Measurements from ENCODE around the gene CP. TPM values are rescaled to one million over a fixed set of nuclear protein-coding genes. Genes with fewer than 3 reads are reported as not detected.
"Not testable (repeated sequence)": the region's sequence is repeated elsewhere in the genome, so short reads cannot be mapped to it uniquely, and the experiment has no call there.

CP gene
- total RNA-seq, 1 experiment from 2014 or later: 1.5 TPM

- TF ChIP-seq AR (CRISPR knock-in tag; IDR thresholded peaks at IDR 0.05) (0 out of 2 replicates have a peak, but pooled peaks have one; percentile 79), SP1 (CRISPR knock-in tag; conservative IDR thresholded peaks at IDR 0.05) (peak; percentile 55; the same call in 1 of the 2 replicates), ZNF232 (CRISPR knock-in tag; IDR thresholded peaks at IDR 0.05) (no peak)
These were observed 24.0 kb downstream of the CP start (continued) for GRCh38 chr3:149197669-149198068.

GRCh38 chr3:149196805-149197592, 24.6 kb downstream of the CP start:
- peak; percentile 90; the same call in 1 of the 2 replicates for TF ChIP-seq TEAD1 (CRISPR knock-in tag; IDR thresholded peaks at IDR 0.05)
- TF ChIP-seq SP1 (CRISPR knock-in tag; conservative IDR thresholded peaks at IDR 0.05): 0 out of 2 replicates have a peak, but pooled peaks have one; percentile 23
- TF ChIP-seq, protein P1, sequence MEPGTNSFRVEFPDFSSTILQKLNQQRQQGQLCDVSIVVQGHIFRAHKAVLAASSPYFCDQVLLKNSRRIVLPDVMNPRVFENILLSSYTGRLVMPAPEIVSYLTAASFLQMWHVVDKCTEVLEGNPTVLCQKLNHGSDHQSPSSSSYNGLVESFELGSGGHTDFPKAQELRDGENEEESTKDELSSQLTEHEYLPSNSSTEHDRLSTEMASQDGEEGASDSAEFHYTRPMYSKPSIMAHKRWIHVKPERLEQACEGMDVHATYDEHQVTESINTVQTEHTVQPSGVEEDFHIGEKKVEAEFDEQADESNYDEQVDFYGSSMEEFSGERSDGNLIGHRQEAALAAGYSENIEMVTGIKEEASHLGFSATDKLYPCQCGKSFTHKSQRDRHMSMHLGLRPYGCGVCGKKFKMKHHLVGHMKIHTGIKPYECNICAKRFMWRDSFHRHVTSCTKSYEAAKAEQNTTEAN (CRISPR knock-in tag; IDR thresholded peaks at IDR 0.05): 0 out of 2 replicates have a peak, but pooled peaks have one; percentile 30
- TF ChIP-seq, protein P2, sequence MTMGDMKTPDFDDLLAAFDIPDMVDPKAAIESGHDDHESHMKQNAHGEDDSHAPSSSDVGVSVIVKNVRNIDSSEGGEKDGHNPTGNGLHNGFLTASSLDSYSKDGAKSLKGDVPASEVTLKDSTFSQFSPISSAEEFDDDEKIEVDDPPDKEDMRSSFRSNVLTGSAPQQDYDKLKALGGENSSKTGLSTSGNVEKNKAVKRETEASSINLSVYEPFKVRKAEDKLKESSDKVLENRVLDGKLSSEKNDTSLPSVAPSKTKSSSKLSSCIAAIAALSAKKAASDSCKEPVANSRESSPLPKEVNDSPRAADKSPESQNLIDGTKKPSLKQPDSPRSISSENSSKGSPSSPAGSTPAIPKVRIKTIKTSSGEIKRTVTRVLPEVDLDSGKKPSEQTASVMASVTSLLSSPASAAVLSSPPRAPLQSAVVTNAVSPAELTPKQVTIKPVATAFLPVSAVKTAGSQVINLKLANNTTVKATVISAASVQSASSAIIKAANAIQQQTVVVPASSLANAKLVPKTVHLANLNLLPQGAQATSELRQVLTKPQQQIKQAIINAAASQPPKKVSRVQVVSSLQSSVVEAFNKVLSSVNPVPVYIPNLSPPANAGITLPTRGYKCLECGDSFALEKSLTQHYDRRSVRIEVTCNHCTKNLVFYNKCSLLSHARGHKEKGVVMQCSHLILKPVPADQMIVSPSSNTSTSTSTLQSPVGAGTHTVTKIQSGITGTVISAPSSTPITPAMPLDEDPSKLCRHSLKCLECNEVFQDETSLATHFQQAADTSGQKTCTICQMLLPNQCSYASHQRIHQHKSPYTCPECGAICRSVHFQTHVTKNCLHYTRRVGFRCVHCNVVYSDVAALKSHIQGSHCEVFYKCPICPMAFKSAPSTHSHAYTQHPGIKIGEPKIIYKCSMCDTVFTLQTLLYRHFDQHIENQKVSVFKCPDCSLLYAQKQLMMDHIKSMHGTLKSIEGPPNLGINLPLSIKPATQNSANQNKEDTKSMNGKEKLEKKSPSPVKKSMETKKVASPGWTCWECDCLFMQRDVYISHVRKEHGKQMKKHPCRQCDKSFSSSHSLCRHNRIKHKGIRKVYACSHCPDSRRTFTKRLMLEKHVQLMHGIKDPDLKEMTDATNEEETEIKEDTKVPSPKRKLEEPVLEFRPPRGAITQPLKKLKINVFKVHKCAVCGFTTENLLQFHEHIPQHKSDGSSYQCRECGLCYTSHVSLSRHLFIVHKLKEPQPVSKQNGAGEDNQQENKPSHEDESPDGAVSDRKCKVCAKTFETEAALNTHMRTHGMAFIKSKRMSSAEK (CRISPR knock-in tag; IDR thresholded peaks at IDR 0.05; ENCODE audit: borderline replicate concordance): peak; percentile 52; the same call in 1 of the 2 replicates
- peaks cover 75% of the 10 kb centered on the region for H3K4me1 Mint-ChIP-seq
- not testable (repeated sequence) for H3K9me3 Mint-ChIP-seq; H3K27me3 Mint-ChIP-seq (ENCODE audit: low read depth); H3K36me3 Mint-ChIP-seq; ATAC-seq
- H3K27ac Mint-ChIP-seq: peak overlapping the region; percentile 99
- H3K4me3 Mint-ChIP-seq: peak overlapping the region; percentile 59
- ChIA-PET POLR2A (interaction anchor here (0.9 kb wide), 1 partner anchor 67 kb away, joined by 3 read pairs; no protein-coding TSS in a partner anchor), CTCF (interaction anchor here (1.0 kb wide), 1 partner anchor 242 kb away, joined by 4 read pairs; no protein-coding TSS in a partner anchor)
- DNase-seq (ENCODE audit: low spot score): peak; percentile 14

- H3K27ac Mint-ChIP-seq: peak overlapping the region; percentile 66
- DNase-seq (ENCODE audit: low spot score) (no peak), ATAC-seq (no peak)
- ChIA-PET CTCF (no interaction called here), POLR2A (no interaction called here)
- no peak for TF ChIP-seq NFATC4 (CRISPR knock-in tag; IDR thresholded peaks at IDR 0.05)
- TF ChIP-seq ZNF219 (CRISPR knock-in tag; IDR thresholded peaks at IDR 0.05; ENCODE audit: borderline replicate concordance): no peak
- H3K9me3 Mint-ChIP-seq: no peaks in the 10 kb centered on the region
- peaks cover 3% of the 10 kb centered on the region; the same call in 1 of the 2 replicates for H3K36me3 Mint-ChIP-seq
- no peak overlapping the region for H3K4me3 Mint-ChIP-seq
- no peaks in the 10 kb centered on the region for H3K27me3 Mint-ChIP-seq (ENCODE audit: low read depth)
- H3K4me1 Mint-ChIP-seq: peaks cover 75% of the 10 kb centered on the region
These were observed 26.4 kb downstream of the CP start for GRCh38 chr3:149195221-149195620.

- TF ChIP-seq SOX15 (CRISPR knock-in tag; IDR thresholded peaks at IDR 0.05) (no peak), ZNF425 (CRISPR knock-in tag; conservative IDR thresholded peaks at IDR 0.05) (no peak), NFE2L1 (CRISPR knock-in tag; IDR thresholded peaks at IDR 0.05) (no peak), JUN (CRISPR knock-in tag; IDR thresholded peaks at IDR 0.05) (no peak), FOXK1 (CRISPR knock-in tag; IDR thresholded peaks at IDR 0.05) (no peak), ESRRA (CRISPR knock-in tag; IDR thresholded peaks at IDR 0.05; ENCODE audit: borderline replicate concordance) (no peak)
- TF ChIP-seq, protein P3, sequence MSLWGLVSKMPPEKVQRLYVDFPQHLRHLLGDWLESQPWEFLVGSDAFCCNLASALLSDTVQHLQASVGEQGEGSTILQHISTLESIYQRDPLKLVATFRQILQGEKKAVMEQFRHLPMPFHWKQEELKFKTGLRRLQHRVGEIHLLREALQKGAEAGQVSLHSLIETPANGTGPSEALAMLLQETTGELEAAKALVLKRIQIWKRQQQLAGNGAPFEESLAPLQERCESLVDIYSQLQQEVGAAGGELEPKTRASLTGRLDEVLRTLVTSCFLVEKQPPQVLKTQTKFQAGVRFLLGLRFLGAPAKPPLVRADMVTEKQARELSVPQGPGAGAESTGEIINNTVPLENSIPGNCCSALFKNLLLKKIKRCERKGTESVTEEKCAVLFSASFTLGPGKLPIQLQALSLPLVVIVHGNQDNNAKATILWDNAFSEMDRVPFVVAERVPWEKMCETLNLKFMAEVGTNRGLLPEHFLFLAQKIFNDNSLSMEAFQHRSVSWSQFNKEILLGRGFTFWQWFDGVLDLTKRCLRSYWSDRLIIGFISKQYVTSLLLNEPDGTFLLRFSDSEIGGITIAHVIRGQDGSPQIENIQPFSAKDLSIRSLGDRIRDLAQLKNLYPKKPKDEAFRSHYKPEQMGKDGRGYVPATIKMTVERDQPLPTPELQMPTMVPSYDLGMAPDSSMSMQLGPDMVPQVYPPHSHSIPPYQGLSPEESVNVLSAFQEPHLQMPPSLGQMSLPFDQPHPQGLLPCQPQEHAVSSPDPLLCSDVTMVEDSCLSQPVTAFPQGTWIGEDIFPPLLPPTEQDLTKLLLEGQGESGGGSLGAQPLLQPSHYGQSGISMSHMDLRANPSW (CRISPR knock-in tag; conservative IDR thresholded peaks at IDR 0.05; ENCODE audit: low read depth): no peak
- ChIA-PET CTCF (no interaction called here), POLR2A (interaction anchor here (0.5 to 0.6 kb wide), 2 partner anchors 99 to 1380 kb away, joined by 5 read pairs; no protein-coding TSS in a partner anchor)
- H3K27me3 Mint-ChIP-seq (ENCODE audit: low read depth): no peaks in the 10 kb centered on the region
- peaks cover 13% of the 10 kb centered on the region for H3K9me3 Mint-ChIP-seq
- H3K4me1 Mint-ChIP-seq: peaks cover 66% of the 10 kb centered on the region
- no peak for DNase-seq (ENCODE audit: low spot score)
- peak overlapping the region; percentile 56 for H3K27ac Mint-ChIP-seq
- no peak for ATAC-seq
- peaks cover 20% of the 10 kb centered on the region for H3K36me3 Mint-ChIP-seq
- H3K4me3 Mint-ChIP-seq: no peak overlapping the region
These were observed 33.1 kb downstream of the CP start for GRCh38 chr3:149188494-149188893.

Data from WTC11 (cell line).